Measurements from ENCODE around the gene UFD1.

Gene UFD1

GRCh38 chr22:19516378-19517170 lies 37.6 kb upstream of the UFD1 start:
- no peak for DNase-seq (ENCODE audit: low read depth in 2 of 3, low spot score in 1 of 3)

GRCh38 chr22:19515654-19516377 lies 36.8 kb upstream of the UFD1 start:
- DNase-seq (ENCODE audit: low read depth in 2 of 3, low spot score in 1 of 3): no peak

GRCh38 chr22:19514831-19515565 lies 36.0 kb upstream of the UFD1 start:
- no peak for DNase-seq (ENCODE audit: low read depth in 2 of 3, low spot score in 1 of 3)

GRCh38 chr22:19513823-19514222 lies 34.8 kb upstream of the UFD1 start:
- no peak for DNase-seq (ENCODE audit: low read depth in 2 of 3, low spot score in 1 of 3)

- no peak for DNase-seq (ENCODE audit: low read depth in 2 of 3, low spot score in 1 of 3)
Measured at GRCh38 chr22:19510919-19511341, 31.9 kb upstream of the UFD1 start.

- no peak for DNase-seq (ENCODE audit: low read depth in 2 of 3, low spot score in 1 of 3)
Measured at GRCh38 chr22:19509923-19510322, 30.9 kb upstream of the UFD1 start.

GRCh38 chr22:19509191-19509590 lies 30.2 kb upstream of the UFD1 start:
- no peak for DNase-seq (ENCODE audit: low read depth in 2 of 3, low spot score in 1 of 3)

- no peak for DNase-seq (ENCODE audit: low read depth in 2 of 3, low spot score in 1 of 3)
Measured at GRCh38 chr22:19508024-19508776, 29.2 kb upstream of the UFD1 start.

GRCh38 chr22:19507534-19507861 lies 28.5 kb upstream of the UFD1 start:
- no peak for DNase-seq (ENCODE audit: low read depth in 2 of 3, low spot score in 1 of 3)

GRCh38 chr22:19506212-19506611 lies 27.2 kb upstream of the UFD1 start:
- DNase-seq (ENCODE audit: low read depth in 2 of 3, low spot score in 1 of 3): no peak

- DNase-seq (ENCODE audit: low read depth in 2 of 3, low spot score in 1 of 3): no peak
Measured at GRCh38 chr22:19505735-19506126, 26.7 kb upstream of the UFD1 start.

GRCh38 chr22:19504900-19505734 lies 26.1 kb upstream of the UFD1 start:
- DNase-seq (ENCODE audit: low read depth in 2 of 3, low spot score in 1 of 3): no peak

GRCh38 chr22:19503869-19504268 lies 24.9 kb upstream of the UFD1 start:
- no peak for DNase-seq (ENCODE audit: low read depth in 2 of 3, low spot score in 1 of 3)

- DNase-seq (ENCODE audit: low read depth in 2 of 3, low spot score in 1 of 3): no peak
Measured at GRCh38 chr22:19503367-19503766, 24.4 kb upstream of the UFD1 start.

- DNase-seq (ENCODE audit: low read depth in 2 of 3, low spot score in 1 of 3): no peak
Measured at GRCh38 chr22:19501897-19502447, 23.0 kb upstream of the UFD1 start.

GRCh38 chr22:19499880-19500242 lies 20.9 kb upstream of the UFD1 start:
- DNase-seq (ENCODE audit: low read depth in 2 of 3, low spot score in 1 of 3): no peak

GRCh38 chr22:19499236-19499879 lies 20.4 kb upstream of the UFD1 start:
- DNase-seq (ENCODE audit: low read depth in 2 of 3, low spot score in 1 of 3): no peak

GRCh38 chr22:19498866-19499190 lies 19.8 kb upstream of the UFD1 start:
- no peak for DNase-seq (ENCODE audit: low read depth in 2 of 3, low spot score in 1 of 3)

- no peak for DNase-seq (ENCODE audit: low read depth in 2 of 3, low spot score in 1 of 3)
Measured at GRCh38 chr22:19498154-19498865, 19.3 kb upstream of the UFD1 start.

All from stimulated activated CD4-positive, alpha-beta T cell treated with anti-CD3 and anti-CD28 coated beads, Interleukin-12 subunit alpha, Interleukin-12 subunit beta, amount 100 ng/mL, for 48 hours (primary cell).